ENCODE measurements around the gene ZNF488.

The ZNF488 gene

GRCh38 chr10:47332371-47332770 is 51.7 kb downstream of the ZNF488 start:
- H3K4me3 ChIP-seq (ENCODE audit: low read depth, low read length): no peak overlapping the region

GRCh38 chr10:47331954-47332353 is 52.1 kb downstream of the ZNF488 start:
- H3K4me3 ChIP-seq (ENCODE audit: low read depth, low read length): no peak overlapping the region

GRCh38 chr10:47331491-47331890 is 52.6 kb downstream of the ZNF488 start:
- no peak overlapping the region for H3K4me3 ChIP-seq (ENCODE audit: low read depth, low read length)

- no peak overlapping the region for H3K4me3 ChIP-seq (ENCODE audit: low read depth, low read length)
Observed at GRCh38 chr10:47330804-47331203, 53.3 kb downstream of the ZNF488 start.

- H3K4me3 ChIP-seq (ENCODE audit: low read depth, low read length): no peak overlapping the region
Observed at GRCh38 chr10:47330366-47330765, 53.7 kb downstream of the ZNF488 start.

GRCh38 chr10:47329855-47330254 is 54.2 kb downstream of the ZNF488 start:
- no peak overlapping the region for H3K4me3 ChIP-seq (ENCODE audit: low read depth, low read length)

GRCh38 chr10:47326927-47327330 is 57.2 kb downstream of the ZNF488 start:
- H3K4me3 ChIP-seq (ENCODE audit: low read depth, low read length): no peak overlapping the region

- no peak overlapping the region for H3K4me3 ChIP-seq (ENCODE audit: low read depth, low read length)
Observed at GRCh38 chr10:47326306-47326926, 57.7 kb downstream of the ZNF488 start.

GRCh38 chr10:47325303-47326291 is 58.5 kb downstream of the ZNF488 start:
- no peak overlapping the region for H3K4me3 ChIP-seq (ENCODE audit: low read depth, low read length)

GRCh38 chr10:47323636-47324296 is 60.3 kb downstream of the ZNF488 start:
- no peak overlapping the region for H3K4me3 ChIP-seq (ENCODE audit: low read depth, low read length)

- no peak overlapping the region for H3K4me3 ChIP-seq (ENCODE audit: low read depth, low read length)
Observed at GRCh38 chr10:47323087-47323486, 61.0 kb downstream of the ZNF488 start.

GRCh38 chr10:47322300-47323061 is 61.6 kb downstream of the ZNF488 start, which contains the start of gene GDF2:
GDF2 (plus strand) TSS chr10:47322454; CDS start chr10:47322669, 215 bp downstream.
- H3K4me3 ChIP-seq (ENCODE audit: low read depth, low read length): no peak within 1 kb of the TSS

- no peak overlapping the region for H3K4me3 ChIP-seq (ENCODE audit: low read depth, low read length)
Observed at GRCh38 chr10:47321521-47322195, 62.4 kb downstream of the ZNF488 start.

GRCh38 chr10:47320812-47321211 is 63.3 kb downstream of the ZNF488 start:
- no peak overlapping the region for H3K4me3 ChIP-seq (ENCODE audit: low read depth, low read length)

- no peak overlapping the region for H3K4me3 ChIP-seq (ENCODE audit: low read depth, low read length)
Observed at GRCh38 chr10:47319784-47320183, 64.3 kb downstream of the ZNF488 start.

GRCh38 chr10:47318706-47319105 is 65.4 kb downstream of the ZNF488 start:
- H3K4me3 ChIP-seq (ENCODE audit: low read depth, low read length): no peak overlapping the region

- H3K4me3 ChIP-seq (ENCODE audit: low read depth, low read length): no peak overlapping the region
Observed at GRCh38 chr10:47317251-47317650, 66.8 kb downstream of the ZNF488 start.

- no peak overlapping the region for H3K4me3 ChIP-seq (ENCODE audit: low read depth, low read length)
Observed at GRCh38 chr10:47316131-47316530, 68.0 kb downstream of the ZNF488 start.
